Neural cell (in vitro differentiated cells): Measurements from ENCODE around the gene C2orf42. TPM values are rescaled to one million over a fixed set of nuclear protein-coding genes. Genes with fewer than 3 reads are reported as not detected.
"Not testable (repeated sequence)": the region's sequence is repeated elsewhere in the genome, so short reads cannot be mapped to it uniquely, and the experiment has no call there.

Experiments used
- H2AFZ ChIP-seq: fragments of 200-600, 300-800 bp; sonication (generic), shearing (Covaris generic); 2 replicates; pipeline ENCODE4 v1.6.0; 2014; ENCODE audit warnings: low read depth, mild to moderate bottlenecking, antibody characterized with exemption, low read length, moderate library complexity
- H3F3A ChIP-seq: fragments of 200-600 bp; shearing (Covaris generic); 2 replicates; pipeline ENCODE4 v1.6.1; 2016; ENCODE audit warnings: mild to moderate bottlenecking, moderate library complexity, mixed read lengths, antibody characterized with exemption, low read length; ENCODE audit not compliant: insufficient read depth, poor library complexity, severe bottlenecking
- H3K27ac ChIP-seq: fragments of 200-600, 300-800 bp; sonication (generic), shearing (Covaris generic); 2 replicates; pipeline ENCODE4 v1.5.1; 2014; ENCODE audit warnings: mild to moderate bottlenecking, low read length, moderate library complexity
- H3K27me3 ChIP-seq: fragments of 300-800, 200-600 bp; sonication (generic), shearing (Covaris generic); 2 replicates; pipeline ENCODE4 v1.6.0; 2014; ENCODE audit warnings: mild to moderate bottlenecking, low read depth, low read length, moderate library complexity; ENCODE audit not compliant: insufficient read depth
- H3K36me3 ChIP-seq: fragments of 300-800, 200-600 bp; sonication (generic), shearing (Covaris generic); 2 replicates; pipeline ENCODE4 v1.5.1; 2014; ENCODE audit warnings: mild to moderate bottlenecking, antibody characterized with exemption, low read length, moderate library complexity; ENCODE audit not compliant: insufficient read depth
- H3K4me2 ChIP-seq: fragments of 300-800, 200-600 bp; sonication (generic), shearing (Covaris generic); 2 replicates; pipeline ENCODE4 v1.6.0; 2014; ENCODE audit warnings: mild to moderate bottlenecking, low read length
- H3K4me3 ChIP-seq: fragments of 300-800, 200-600 bp; sonication (generic), shearing (Covaris generic); 2 replicates; pipeline ENCODE4 v1.5.1; 2014; ENCODE audit warnings: mild to moderate bottlenecking, low read length, moderate library complexity
- H3K79me2 ChIP-seq: fragments of 200-600 bp; shearing (Covaris generic); replicated peaks from 2 replicates; pipeline ENCODE4 v1.6.0; 2014; ENCODE audit warnings: mild to moderate bottlenecking, low read length, moderate library complexity; ENCODE audit not compliant: insufficient read depth
- H3K9ac ChIP-seq: fragments of 300-800, 200-600 bp; sonication (generic), shearing (Covaris generic); 2 replicates; pipeline ENCODE4 v1.6.1; 2016; ENCODE audit warnings: mild to moderate bottlenecking, low read length, mixed read lengths
- H3K9me2 ChIP-seq: fragments of 200-600 bp; shearing (Covaris generic); 2 replicates; pipeline ENCODE4 v1.6.1; 2016; ENCODE audit warnings: mild to moderate bottlenecking, low read length, mixed read lengths; ENCODE audit not compliant: insufficient read depth
- H3K9me3 ChIP-seq: fragments of 200-600, 300-800 bp; sonication (generic), shearing (Covaris generic); 2 replicates; pipeline ENCODE4 v1.6.1; 2016; ENCODE audit warnings: mild to moderate bottlenecking, mixed run types, low read length, moderate library complexity, mixed read lengths
- H4K20me1 ChIP-seq: fragments of 200-600 bp; shearing (Covaris generic); 2 replicates; pipeline ENCODE4 v1.6.1; 2016; ENCODE audit warnings: mild to moderate bottlenecking, mixed run types; ENCODE audit not compliant: insufficient read depth
- CTCF ChIP-seq: fragments of 450-650 bp; IDR thresholded peaks from 2 replicates; pipeline ENCODE4 v1.5.1; 2014; ENCODE audit warnings: antibody characterized with exemption, mild to moderate bottlenecking, moderate library complexity; ENCODE audit not compliant: poor library complexity, severe bottlenecking
- EP300 ChIP-seq: fragments of 450-650 bp; conservative IDR thresholded peaks from 2 replicates; pipeline ENCODE4 v1.6.1; 2014; ENCODE audit warnings: antibody characterized with exemption, mild to moderate bottlenecking, moderate library complexity; ENCODE audit not compliant: poor library complexity, severe bottlenecking
- EZH2 ChIP-seq: fragments of 200-600, 300-800 bp; shearing (Covaris generic), sonication (generic); IDR thresholded peaks from 2 replicates; pipeline ENCODE4 v1.6.1; 2014; ENCODE audit warnings: antibody characterized with exemption, low read length, borderline replicate concordance, mild to moderate bottlenecking; ENCODE audit not compliant: insufficient read depth, poor library complexity, severe bottlenecking
- MXI1 ChIP-seq: fragments of 450-650 bp; conservative IDR thresholded peaks from 2 replicates; pipeline ENCODE4 v1.6.1; 2014; ENCODE audit warnings: antibody characterized with exemption, mild to moderate bottlenecking; ENCODE audit not compliant: poor library complexity, severe bottlenecking
- POLR2AphosphoS5 ChIP-seq: IDR thresholded peaks from 2 replicates; pipeline ENCODE4 v1.6.1; 2012
- RAD21 ChIP-seq: fragments of 450-650 bp; conservative IDR thresholded peaks from 2 replicates; pipeline ENCODE4 v1.6.1; 2014; ENCODE audit warnings: antibody characterized with exemption, mild to moderate bottlenecking, moderate library complexity
- REST ChIP-seq: IDR thresholded peaks from 2 replicates; pipeline ENCODE4 v1.6.1; 2012; ENCODE audit warnings: borderline replicate concordance
- SMC3 ChIP-seq: fragments of 450-650 bp; conservative IDR thresholded peaks from 2 replicates; pipeline ENCODE4 v1.6.1; 2014; ENCODE audit warnings: antibody characterized with exemption, mild to moderate bottlenecking, moderate library complexity; ENCODE audit not compliant: poor library complexity
- TAF1 ChIP-seq: IDR thresholded peaks from 2 replicates; pipeline ENCODE4 v1.6.1; 2012; ENCODE audit warnings: low read depth
- polyA plus RNA-seq: library from polyadenylated mRNA; depleted of rRNA; stranded (reverse); fragments of >200 nt; gene quantifications from 2 replicates; pipeline ENCODE4 v1.2.3, GENCODE V29; 2014

Gene C2orf42
- polyA plus RNA-seq, 1 donor from 2014 or later = 14.4 TPM

DNA sequence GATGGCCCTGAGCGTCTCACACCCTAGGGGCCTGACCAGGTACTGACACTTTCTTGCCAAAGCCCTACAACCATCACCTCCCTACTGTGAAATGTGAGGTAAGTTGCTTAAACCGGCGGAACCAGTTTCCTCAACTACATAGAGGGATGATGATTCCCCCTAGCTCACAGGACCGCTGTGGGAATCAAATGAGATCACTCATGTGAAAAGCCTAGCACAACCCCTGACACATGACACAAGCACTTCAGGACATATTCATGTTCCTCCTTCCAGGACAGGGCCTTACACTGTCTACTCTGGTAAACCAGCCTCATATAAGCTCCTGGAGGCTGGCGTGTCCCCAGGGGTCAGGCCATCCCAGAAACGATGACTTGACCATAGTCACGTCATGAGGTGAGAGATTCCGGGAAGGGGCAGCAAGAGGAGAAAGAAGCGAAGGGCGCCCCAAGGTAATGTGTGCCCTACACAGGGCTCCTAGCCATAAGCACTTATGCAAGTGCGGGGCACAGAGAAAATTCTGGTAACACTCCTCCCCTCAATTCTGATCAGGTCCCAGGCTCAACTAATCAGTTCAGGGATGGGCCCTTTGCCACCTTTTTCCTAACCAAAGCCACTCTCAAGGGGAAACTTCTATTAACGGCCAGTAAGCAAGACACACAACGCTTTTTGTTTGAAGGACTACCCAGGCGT lies 49.5 kb downstream of the C2orf42 start:
- peak overlapping the region; percentile 84 for H3K9ac ChIP-seq
- H3K27me3 ChIP-seq = no peaks in the 10 kb centered on the region
- H3K4me3 ChIP-seq = peak overlapping the region; percentile 76
- H3K36me3 ChIP-seq = no peaks in the 10 kb centered on the region
- peak overlapping the region; percentile 80 for H2AFZ ChIP-seq
- no peak for TF ChIP-seq TAF1
- TF ChIP-seq POLR2AphosphoS5 = no peak
- no peak for TF ChIP-seq RAD21
- no peak for TF ChIP-seq CTCF
- TF ChIP-seq REST = no peak
- TF ChIP-seq MXI1 = no peak
- TF ChIP-seq SMC3 = no peak
- TF ChIP-seq EZH2 = no peak
- TF ChIP-seq EP300 = no peak
- no peaks in the 10 kb centered on the region for H3K9me2 ChIP-seq
- no peaks in the 10 kb centered on the region for H4K20me1 ChIP-seq
- H3F3A ChIP-seq = no peaks in the 10 kb centered on the region
- no peaks in the 10 kb centered on the region for H3K79me2 ChIP-seq
- H3K9me3 ChIP-seq = no peaks in the 10 kb centered on the region
- peak overlapping the region; percentile 73 for H3K4me2 ChIP-seq
- H3K27ac ChIP-seq = peak overlapping the region; percentile 76

DNA sequence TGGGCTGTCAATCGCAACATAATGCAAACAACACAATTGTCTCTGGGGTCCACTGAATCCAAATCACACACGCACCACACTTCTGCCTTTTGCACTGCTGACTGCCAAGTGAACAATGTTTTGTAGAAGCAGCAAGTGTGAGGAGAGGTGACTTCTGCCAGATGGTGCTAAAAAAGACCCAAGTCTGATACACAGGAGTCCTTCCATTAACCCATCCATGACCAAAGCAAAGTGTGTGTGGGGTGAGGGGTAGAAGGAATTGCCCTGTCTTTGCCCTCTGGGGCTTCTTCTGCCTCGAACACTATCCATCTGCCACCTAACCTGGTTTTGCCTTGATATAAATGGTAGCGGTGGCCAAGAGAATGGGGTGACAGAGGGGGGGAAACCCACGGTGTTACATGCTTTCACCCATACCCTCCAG lies 50.0 kb downstream of the C2orf42 start:
- no peaks in the 10 kb centered on the region for H3F3A ChIP-seq
- H3K9ac ChIP-seq = no peak overlapping the region
- H3K4me3 ChIP-seq = no peak overlapping the region
- H3K36me3 ChIP-seq = no peaks in the 10 kb centered on the region
- H3K9me2 ChIP-seq = no peaks in the 10 kb centered on the region
- no peaks in the 10 kb centered on the region for H3K9me3 ChIP-seq
- no peak overlapping the region for H3K27ac ChIP-seq
- TF ChIP-seq CTCF (peak; percentile 24), POLR2AphosphoS5 (no peak)
- H4K20me1 ChIP-seq = no peaks in the 10 kb centered on the region
- H3K4me2 ChIP-seq = no peak overlapping the region
- no peak overlapping the region for H2AFZ ChIP-seq
- no peaks in the 10 kb centered on the region for H3K79me2 ChIP-seq
- no peaks in the 10 kb centered on the region for H3K27me3 ChIP-seq

- not testable (repeated sequence) for H3K9me3 ChIP-seq, H3K4me2 ChIP-seq, H3K36me3 ChIP-seq, H3K9me2 ChIP-seq, H2AFZ ChIP-seq, H3K27ac ChIP-seq, H3K27me3 ChIP-seq, H3K4me3 ChIP-seq, H3K79me2 ChIP-seq, H4K20me1 ChIP-seq, H3K9ac ChIP-seq, H3F3A ChIP-seq
Observed at GRCh38 chr2:70134323-70134983, 56.4 kb downstream of the C2orf42 start.
